ENCODE data around the gene ZNF148. TPM values are rescaled to one million over a fixed set of nuclear protein-coding genes. Genes with fewer than 3 reads are reported as not detected.

The ZNF148 gene
- total RNA-seq, 2 donors from 2014 or later, result 33.8 to 37.8 TPM

DNA sequence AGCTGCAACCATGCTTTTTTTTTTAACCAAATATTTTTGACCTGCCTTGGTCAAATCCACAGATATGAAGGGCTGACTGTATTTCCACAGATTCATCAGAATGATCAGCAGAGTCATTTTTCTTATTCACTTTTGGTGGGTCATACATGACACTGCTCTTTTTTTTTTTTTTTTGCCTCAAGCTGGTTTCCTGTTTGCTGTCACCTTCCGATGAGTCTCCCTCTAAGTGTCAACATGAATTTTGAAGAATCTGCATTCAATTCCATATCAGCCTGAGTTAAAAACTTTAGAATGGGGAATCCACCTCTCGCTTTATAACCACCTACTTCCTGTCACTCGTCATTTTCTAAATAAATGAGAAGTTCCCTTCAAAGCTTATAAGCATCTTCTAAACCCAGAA, 160.4 kb downstream of the ZNF148 start:
- DNase-seq, result no peak
- H3K36me3 Mint-ChIP-seq (ENCODE audit: low read depth), result peaks cover 3% of the 10 kb centered on the region
- Histone ChIP-seq H3K27ac (ENCODE audit: low read depth, low read length) (no peak overlapping the region), H3K27me3 (ENCODE audit: control insufficient read depth, insufficient read depth, low read length, poor library complexity, severe bottlenecking) (peaks cover 9% of the 10 kb centered on the region), H3K4me3 (ENCODE audit: low read length) (no peak overlapping the region), H3K9me3 (ENCODE audit: control insufficient read depth, low read length) (no peaks in the 10 kb centered on the region), H3K4me1 (ENCODE audit: control insufficient read depth, insufficient read depth, low read length) (no peaks in the 10 kb centered on the region), H3K9ac (ENCODE audit: extremely low read depth, low read length, poor library complexity, severe bottlenecking) (no peak overlapping the region), H3K36me3 (ENCODE audit: control insufficient read depth, insufficient read depth, low read length) (no peaks in the 10 kb centered on the region)
- H3K9me3 Mint-ChIP-seq, result no peaks in the 10 kb centered on the region
- no peak overlapping the region for H3K27ac Mint-ChIP-seq
- peaks cover 27% of the 10 kb centered on the region for H3K4me1 Mint-ChIP-seq
- peaks cover 3% of the 10 kb centered on the region for H3K27me3 Mint-ChIP-seq (ENCODE audit: insufficient read depth)
- WGBS, 2 experiments (ENCODE audit: insufficient coverage in 1 of 2, insufficient read length in 1 of 2), result 91 to 100% methylated on average over 1 to 3 of the region's 3 CpGs
- TF ChIP-seq, protein P1, sequence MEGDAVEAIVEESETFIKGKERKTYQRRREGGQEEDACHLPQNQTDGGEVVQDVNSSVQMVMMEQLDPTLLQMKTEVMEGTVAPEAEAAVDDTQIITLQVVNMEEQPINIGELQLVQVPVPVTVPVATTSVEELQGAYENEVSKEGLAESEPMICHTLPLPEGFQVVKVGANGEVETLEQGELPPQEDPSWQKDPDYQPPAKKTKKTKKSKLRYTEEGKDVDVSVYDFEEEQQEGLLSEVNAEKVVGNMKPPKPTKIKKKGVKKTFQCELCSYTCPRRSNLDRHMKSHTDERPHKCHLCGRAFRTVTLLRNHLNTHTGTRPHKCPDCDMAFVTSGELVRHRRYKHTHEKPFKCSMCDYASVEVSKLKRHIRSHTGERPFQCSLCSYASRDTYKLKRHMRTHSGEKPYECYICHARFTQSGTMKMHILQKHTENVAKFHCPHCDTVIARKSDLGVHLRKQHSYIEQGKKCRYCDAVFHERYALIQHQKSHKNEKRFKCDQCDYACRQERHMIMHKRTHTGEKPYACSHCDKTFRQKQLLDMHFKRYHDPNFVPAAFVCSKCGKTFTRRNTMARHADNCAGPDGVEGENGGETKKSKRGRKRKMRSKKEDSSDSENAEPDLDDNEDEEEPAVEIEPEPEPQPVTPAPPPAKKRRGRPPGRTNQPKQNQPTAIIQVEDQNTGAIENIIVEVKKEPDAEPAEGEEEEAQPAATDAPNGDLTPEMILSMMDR (conservative IDR thresholded peaks at IDR 0.05), result no peak
- no peak overlapping the region for H3K4me3 Mint-ChIP-seq

DNA sequence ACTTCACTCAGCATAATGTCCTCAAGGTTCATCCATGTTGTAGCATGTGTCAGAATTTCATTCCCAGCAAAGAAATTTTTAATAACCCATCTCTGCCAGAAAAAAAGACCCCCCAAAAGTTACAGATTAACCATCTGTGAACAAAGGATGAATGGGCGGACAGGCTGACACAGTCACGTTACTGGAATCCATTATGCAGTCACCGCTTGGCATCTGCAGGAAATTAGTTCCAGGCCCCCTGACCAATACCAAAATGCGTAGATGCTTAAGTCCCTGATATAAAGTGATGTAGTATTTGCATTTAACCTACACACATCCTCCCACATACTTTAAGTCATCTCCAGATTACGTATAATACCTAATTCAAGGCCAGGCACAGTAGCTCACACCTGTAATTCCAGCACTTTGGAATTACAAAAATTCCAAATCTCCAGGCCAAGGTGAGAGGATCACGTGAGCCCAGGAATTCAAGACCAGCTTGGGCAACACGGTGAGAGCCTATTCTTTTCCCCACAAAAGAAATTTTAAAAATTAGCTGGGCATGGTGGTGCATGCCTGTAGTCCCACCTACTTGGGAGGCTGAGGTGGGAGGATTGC, 161.1 kb downstream of the ZNF148 start:
- peaks cover 3% of the 10 kb centered on the region for H3K36me3 Mint-ChIP-seq (ENCODE audit: low read depth)
- no peak overlapping the region for H3K27ac Mint-ChIP-seq
- Histone ChIP-seq H3K9ac (ENCODE audit: extremely low read depth, low read length, poor library complexity, severe bottlenecking) (no peak overlapping the region), H3K36me3 (ENCODE audit: control insufficient read depth, insufficient read depth, low read length) (no peaks in the 10 kb centered on the region), H3K27me3 (ENCODE audit: control insufficient read depth, insufficient read depth, low read length, poor library complexity, severe bottlenecking) (peaks cover 9% of the 10 kb centered on the region), H3K4me1 (ENCODE audit: control insufficient read depth, insufficient read depth, low read length) (no peaks in the 10 kb centered on the region), H3K9me3 (ENCODE audit: control insufficient read depth, low read length) (no peaks in the 10 kb centered on the region), H3K4me3 (ENCODE audit: low read length) (no peak overlapping the region), H3K27ac (ENCODE audit: low read depth, low read length) (no peak overlapping the region)
- WGBS, 2 experiments (ENCODE audit: insufficient coverage in 1 of 2, insufficient read length in 1 of 2), result 82 to 89% methylated on average over 3 to 7 of the region's 7 CpGs
- TF ChIP-seq, protein P1 (conservative IDR thresholded peaks at IDR 0.05), result no peak
- H3K4me1 Mint-ChIP-seq, result peaks cover 20% of the 10 kb centered on the region
- H3K4me3 Mint-ChIP-seq, result peak overlapping the region; percentile 69
- H3K27me3 Mint-ChIP-seq (ENCODE audit: insufficient read depth), result peaks cover 3% of the 10 kb centered on the region
- DNase-seq, result peak; percentile 59
- no peaks in the 10 kb centered on the region for H3K9me3 Mint-ChIP-seq

DNA sequence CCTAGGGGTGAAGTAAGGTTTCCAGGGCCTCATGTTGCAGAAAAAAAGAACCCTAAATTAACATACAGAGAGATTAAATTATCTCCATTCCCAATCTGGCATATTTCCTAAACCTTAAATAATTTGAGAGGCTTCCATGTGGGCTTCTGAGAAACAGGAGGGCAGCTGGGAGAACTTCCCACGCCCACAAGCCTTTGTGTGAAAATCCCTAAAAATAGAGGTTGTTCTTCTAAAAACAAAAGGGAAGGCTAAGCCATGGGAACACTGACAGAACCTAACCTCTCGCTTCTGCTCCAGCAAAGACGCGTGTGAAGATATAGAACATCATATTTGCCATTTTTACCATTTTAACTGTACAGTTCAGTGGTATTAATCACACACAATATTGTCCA, 161.8 kb downstream of the ZNF148 start:
- H3K4me1 Mint-ChIP-seq, result peaks cover 23% of the 10 kb centered on the region
- Histone ChIP-seq H3K9ac (ENCODE audit: extremely low read depth, low read length, poor library complexity, severe bottlenecking) (no peak overlapping the region), H3K27ac (ENCODE audit: low read depth, low read length) (no peak overlapping the region), H3K27me3 (ENCODE audit: control insufficient read depth, insufficient read depth, low read length, poor library complexity, severe bottlenecking) (peaks cover 9% of the 10 kb centered on the region), H3K4me1 (ENCODE audit: control insufficient read depth, insufficient read depth, low read length) (no peaks in the 10 kb centered on the region), H3K4me3 (ENCODE audit: low read length) (no peak overlapping the region), H3K9me3 (ENCODE audit: control insufficient read depth, low read length) (no peaks in the 10 kb centered on the region), H3K36me3 (ENCODE audit: control insufficient read depth, insufficient read depth, low read length) (no peaks in the 10 kb centered on the region)
- H3K36me3 Mint-ChIP-seq (ENCODE audit: low read depth), result peaks cover 3% of the 10 kb centered on the region
- H3K9me3 Mint-ChIP-seq, result no peaks in the 10 kb centered on the region
- peak overlapping the region; percentile 69 for H3K4me3 Mint-ChIP-seq
- peaks cover 3% of the 10 kb centered on the region for H3K27me3 Mint-ChIP-seq (ENCODE audit: insufficient read depth)
- no peak for DNase-seq
- H3K27ac Mint-ChIP-seq, result no peak overlapping the region
- 92 to 100% methylated on average over 3 to 4 of the region's 4 CpGs for WGBS, 2 experiments (ENCODE audit: insufficient coverage in 1 of 2, insufficient read length in 1 of 2)
- TF ChIP-seq, protein P1 (conservative IDR thresholded peaks at IDR 0.05), result no peak
